NK-92 (cell line): ENCODE results near the gene CISD3.
"Not testable (repeated sequence)": the region's sequence is repeated elsewhere in the genome, so short reads cannot be mapped to it uniquely, and the experiment has no call there.

Experiments used
- DNase-seq: peaks from one replicate; lab custom pipeline; 2025; ENCODE audit not compliant: unreplicated experiment; lab: John Stamatoyannopoulos, UW

Gene CISD3

DNA sequence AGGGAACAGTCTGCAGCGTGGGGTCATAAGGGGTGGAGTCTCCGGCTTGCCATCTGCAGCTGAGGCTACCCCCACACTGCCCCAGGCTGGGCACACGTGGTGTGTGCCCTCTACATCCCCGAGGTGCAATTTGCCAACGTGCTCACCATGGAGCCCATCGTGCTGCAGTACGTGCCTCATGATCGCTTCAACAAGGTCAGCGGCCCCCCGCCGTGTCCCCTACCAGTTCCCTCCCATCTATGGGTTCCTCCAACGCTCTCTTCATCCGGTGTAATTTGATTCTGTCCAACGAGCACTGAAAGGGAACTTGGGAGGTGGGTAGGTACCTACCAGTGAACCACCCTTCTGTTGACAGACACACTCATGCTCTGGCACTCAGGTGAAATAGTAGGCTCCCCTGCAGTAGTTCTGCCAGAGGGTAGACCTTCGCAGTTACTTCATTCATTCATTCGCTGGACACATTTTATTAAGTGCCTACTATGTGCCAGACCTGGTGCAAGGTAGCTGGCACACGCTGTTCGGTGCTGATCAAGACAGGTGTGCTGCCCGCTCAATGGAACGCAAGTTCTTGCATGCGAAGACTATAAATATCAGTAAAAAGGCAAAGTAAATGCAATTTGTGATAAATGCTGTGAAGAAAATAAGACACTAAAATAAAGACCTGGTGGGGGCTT lies 22.3 kb upstream of the CISD3 start:
- DNase-seq = no peak

DNA sequence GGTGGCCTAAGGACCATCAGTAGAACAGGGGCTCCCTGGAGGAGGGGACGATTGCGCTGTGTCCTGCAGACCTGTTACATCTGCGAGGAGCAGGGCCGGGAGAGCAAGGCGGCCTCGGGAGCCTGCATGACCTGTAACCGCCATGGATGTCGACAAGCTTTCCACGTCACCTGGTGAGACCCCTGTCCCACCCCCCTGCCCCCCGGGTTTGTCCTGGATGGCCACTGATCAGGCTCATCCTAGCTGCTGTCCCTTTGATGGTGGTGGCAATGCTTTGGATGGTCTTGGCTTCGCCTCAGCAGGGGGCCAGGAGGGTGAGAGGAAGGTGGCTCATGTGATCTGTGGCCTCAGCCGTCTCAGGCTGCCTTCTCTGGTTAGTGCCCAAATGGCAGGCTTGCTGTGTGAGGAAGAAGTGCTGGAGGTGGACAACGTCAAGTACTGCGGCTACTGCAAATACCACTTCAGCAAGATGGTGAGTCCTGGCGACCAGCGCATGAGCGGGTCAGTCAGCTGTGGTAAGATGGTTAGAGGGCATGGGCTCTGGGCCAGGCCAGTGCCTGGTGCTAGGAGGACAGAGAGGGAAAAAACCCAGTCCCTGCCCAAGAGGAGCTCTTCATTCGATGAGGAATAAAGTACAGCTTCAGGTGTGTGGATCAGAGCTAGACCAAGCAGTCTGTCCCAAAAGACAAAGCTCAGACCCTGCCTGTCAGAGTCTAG lies 20.9 kb upstream of the CISD3 start:
- no peak for DNase-seq

- no peak for DNase-seq
These were observed 20.1 kb upstream of the CISD3 start for GRCh38 chr17:38709864-38710603.

DNA sequence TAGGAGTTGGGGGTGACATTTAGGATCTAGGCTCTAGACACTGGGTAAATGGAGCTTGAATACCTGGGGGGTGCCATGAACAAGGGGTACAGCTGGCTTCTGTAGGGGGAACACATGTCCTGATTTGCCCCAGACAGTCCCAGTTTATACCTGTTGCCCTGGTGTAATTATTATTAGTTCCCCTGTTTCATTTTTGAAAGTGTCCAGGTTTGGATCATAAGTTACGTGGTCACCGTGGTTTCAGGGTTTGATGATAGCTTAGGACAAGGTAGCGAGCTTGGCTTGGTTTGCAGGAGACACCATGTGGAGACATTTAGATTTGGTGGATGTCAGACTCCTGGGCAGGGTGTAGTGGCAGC lies 19.6 kb upstream of the CISD3 start:
- no peak for DNase-seq

DNA sequence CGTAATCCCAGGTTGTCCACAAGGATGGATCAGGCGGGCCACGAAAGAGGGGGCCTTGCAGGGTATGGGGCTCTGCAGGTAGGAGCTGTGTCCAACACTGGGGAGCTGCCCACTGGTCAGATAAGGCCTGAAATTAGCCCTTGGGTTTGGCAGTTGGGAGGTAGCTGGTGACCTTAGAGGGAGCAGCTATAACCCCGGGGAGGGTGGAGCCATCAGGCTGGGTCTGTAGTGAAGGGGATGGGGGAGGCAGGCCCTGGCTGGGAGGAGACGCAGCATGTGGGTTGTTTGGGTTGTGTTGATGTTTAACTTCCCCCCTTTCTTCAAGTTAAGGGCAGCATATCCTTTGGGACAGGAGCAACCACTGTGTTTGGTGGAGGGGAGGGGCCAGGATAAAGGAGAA lies 19.2 kb upstream of the CISD3 start:
- DNase-seq = no peak

DNA sequence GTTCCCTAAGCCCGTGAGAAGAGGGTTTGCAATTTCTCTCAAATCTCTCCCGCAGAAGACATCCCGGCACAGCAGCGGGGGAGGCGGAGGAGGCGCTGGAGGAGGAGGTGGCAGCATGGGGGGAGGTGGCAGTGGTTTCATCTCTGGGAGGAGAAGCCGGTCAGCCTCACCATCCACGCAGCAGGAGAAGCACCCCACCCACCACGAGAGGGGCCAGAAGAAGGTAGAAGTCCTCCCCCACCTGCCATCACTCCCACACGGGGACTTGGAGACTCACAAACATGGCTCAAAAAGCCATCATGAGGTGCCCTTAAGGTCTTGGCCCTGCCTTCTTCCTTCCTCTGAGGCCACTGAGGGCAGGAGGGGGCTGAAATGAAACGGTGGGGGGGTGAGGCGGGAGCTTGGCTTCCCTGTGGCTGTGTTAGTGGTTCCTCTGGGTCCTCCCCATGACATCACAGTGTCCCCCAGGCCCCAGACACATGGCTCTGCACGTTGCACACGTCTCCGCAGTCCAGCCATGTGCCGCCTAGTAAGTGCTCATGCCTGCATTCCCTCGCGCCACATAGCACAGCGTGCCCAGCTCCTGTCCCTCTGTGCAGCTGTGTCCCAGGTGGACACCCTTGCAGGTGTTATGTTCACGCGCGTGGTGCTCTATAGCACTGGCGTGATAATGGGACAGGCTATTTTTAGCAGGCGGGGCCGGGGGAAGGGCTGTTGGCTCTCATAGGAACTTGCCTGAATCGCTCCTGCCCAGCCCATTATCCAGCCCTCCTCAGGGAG lies 18.2 kb upstream of the CISD3 start:
- DNase-seq = no peak

GRCh38 chr17:38712593-38712992 lies 17.5 kb upstream of the CISD3 start:
- no peak for DNase-seq

GRCh38 chr17:38713456-38714075 lies 16.6 kb upstream of the CISD3 start:
- no peak for DNase-seq

DNA sequence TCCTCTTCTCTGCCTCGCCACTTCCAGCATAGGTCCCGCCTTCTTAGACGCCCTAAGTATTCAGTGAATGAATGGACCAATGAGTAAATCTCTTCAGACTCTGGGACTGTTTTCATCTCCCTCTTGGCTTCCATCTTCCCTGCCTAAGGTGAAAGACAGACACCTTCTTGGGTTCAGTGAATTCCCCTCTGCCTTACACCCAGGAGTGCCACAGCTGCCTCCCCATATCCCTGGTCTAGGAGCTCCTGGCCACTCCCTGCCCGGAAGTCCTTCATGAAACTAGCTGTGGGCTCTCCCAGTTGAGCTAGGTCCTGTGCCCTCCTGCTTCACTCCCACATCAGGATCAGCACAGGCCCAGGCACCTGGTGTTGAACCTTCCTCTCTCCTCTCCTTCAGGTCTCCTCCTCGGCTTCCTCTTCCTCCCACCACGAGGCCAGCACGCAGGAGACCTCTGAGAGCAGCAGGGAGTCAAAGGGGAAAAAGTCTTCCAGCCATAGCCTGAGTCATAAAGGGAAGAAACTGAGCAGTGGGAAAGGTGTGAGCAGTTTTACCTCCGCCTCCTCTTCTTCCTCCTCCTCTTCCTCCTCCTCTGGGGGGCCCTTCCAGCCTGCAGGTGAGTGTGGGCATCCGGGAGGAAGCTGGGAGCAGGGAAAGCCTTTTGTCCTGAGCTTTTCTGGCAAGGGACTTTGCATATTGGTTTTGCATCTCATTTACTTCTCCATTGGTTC lies 14.8 kb upstream of the CISD3 start:
- DNase-seq = no peak

- DNase-seq = no peak
These were observed 13.7 kb upstream of the CISD3 start for GRCh38 chr17:38716368-38717005.

- DNase-seq = no peak
These were observed 12.9 kb upstream of the CISD3 start for GRCh38 chr17:38717139-38717745.

DNA sequence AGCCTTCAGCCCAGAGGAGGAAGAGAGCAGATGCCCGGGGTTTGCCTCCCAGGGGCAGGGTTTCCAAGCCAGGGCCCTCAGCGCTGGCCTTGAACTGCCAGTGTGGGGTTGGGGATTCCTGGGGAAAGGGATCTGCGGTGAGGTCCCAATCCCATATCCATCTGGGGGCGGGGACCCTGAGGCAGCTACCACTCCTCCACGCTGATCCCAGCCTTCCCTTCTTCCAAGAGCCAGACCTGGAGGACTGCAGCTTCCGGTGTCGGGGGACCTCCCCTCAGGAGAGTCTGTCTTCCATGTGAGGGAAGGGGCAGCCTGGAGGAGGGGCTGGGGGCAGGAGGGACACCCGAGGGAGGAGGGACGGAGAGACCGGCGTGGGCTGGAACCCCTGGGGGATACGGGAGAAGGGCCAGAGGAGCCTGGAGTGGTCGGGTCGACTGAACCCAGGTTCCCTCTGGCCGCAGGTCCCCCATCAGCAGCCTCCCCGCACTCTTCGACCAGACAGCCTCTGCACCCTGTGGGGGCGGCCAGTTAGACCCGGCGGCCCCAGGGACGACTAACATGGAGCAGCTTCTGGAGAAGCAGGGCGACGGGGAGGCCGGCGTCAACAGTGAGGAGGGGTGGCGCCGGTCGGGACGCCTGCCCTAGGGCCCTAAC lies 10.7 kb upstream of the CISD3 start:
- DNase-seq = no peak

DNA sequence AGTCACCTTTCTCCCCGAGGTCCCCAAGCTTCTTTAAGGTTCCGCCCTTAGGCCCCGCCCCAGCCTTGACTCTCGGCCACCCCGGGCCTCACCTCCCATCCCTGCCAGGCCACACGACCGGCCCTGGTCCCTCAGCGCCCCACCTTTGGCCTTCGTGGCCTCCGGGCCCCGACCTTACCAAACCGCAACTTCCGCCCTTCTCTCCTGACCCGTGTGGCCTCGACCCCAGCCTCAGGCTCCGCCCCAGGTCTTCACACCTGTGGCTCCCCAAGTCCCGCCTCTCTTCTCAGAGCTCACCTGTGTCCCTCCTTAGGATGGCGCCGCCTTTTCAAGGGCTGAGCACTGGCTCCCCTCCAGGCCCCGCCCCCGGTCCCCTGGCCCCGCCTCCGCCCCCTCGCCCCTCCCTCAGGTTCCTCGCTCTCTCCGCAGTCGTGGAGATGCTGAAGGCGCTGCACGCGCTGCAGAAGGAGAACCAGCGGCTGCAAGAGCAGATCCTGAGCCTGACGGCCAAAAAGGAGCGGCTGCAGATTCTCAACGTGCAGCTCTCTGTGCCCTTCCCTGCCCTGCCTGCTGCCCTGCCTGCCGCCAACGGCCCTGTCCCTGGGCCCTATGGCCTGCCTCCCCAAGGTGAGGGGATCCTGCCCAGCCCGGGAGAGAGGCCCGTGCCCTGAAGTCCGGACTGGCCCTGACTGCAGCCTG lies 10.0 kb upstream of the CISD3 start:
- no peak for DNase-seq

- DNase-seq = no peak
These were observed 9.2 kb upstream of the CISD3 start for GRCh38 chr17:38720941-38721340.

DNA sequence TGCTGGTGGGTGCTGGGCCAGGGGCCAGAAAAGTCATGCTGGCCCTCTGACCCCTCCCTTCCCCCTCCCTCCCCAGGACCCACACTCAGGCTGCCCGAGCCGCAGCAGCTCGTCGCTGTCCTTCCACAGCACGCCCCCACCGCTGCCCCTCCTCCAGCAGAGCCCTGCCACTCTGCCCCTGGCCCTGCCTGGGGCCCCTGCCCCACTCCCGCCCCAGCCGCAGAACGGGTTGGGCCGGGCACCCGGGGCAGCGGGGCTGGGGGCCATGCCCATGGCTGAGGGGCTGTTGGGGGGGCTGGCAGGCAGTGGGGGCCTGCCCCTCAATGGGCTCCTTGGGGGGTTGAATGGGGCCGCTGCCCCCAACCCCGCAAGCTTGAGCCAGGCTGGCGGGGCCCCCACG lies 8.3 kb upstream of the CISD3 start:
- no peak for DNase-seq

DNA sequence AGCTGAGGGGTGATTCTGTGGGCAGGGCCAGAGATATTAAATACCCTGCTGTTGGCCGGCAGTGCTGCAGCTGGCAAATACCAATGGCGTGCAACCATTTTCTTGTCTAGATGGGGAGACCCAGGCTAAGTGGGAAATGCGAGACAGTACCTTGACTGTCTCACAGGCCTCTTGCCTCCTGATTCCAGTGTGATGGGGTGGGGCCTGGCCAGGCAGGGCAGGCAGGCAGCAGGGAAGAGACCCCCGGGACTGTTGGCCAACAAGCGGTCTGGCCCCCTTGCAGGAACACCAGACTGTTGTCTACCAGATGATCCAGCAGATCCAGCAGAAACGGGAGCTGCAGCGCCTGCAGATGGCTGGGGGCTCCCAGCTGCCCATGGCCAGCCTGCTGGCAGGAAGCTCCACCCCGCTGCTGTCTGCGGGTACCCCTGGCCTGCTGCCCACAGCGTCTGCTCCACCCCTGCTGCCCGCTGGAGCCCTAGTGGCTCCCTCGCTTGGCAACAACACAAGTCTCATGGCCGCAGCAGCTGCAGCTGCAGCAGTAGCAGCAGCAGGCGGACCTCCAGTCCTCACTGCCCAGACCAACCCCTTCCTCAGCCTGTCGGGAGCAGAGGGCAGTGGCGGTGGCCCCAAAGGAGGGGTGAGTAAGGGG lies 5.7 kb upstream of the CISD3 start:
- DNase-seq = no peak

GRCh38 chr17:38725066-38725465 lies 5.1 kb upstream of the CISD3 start:
- DNase-seq = no peak

DNA sequence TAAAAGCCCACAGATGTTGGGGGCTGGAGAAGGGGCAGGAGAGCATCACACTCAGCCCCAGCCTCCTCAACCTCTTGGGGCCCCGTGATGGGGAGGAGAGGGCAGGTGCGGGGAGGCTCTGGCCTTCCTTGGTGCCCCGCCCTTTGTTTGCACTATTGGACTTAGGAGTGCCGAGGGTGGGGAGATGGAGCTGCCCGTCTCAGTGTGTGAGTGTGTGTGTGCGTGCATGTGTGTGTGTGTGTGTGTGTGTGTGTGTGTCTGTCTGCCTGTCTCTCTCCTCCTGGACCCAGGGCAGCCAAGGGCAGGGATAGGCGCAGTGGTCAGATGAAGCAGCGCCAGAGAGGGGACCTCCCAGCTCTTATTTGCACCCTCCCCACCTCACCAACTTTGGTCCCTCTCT lies 4.0 kb upstream of the CISD3 start:
- not testable (repeated sequence) for DNase-seq
